Measurements from ENCODE around the gene EIF4H. TPM values are rescaled to one million over a fixed set of nuclear protein-coding genes. Genes with fewer than 3 reads are reported as not detected.

EIF4H gene
- total and polyA plus RNA-seq, 9 of the 15 experiments (the other 6 are each of a cell fraction or from before 2014, with no cell fraction given), result 11.0 to 435 (median 319) TPM

DNA sequence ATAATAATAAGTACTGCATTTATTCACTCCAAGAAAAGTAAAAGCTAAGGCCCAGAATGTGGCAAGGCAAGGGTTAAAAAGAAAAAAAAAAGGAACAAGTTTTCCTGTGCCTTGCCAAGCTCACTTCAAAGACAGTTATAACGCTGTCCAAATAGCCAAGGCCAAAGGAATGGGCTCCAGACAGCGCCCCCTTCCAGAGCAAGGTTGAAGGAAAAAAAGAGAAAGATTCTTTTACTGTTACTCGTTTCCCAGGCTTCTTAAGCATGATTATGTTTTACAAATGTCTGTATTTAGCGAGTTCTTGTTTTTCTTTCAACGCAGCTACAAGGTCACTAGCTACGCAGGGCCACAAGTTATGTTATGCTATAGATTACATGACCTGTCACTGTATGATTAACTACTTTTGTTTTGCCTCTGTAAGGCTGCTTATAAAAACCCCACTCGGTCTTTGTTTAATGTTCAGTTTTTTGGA, 9.1 kb upstream of the EIF4H start (continued):
- TF ChIP-seq, protein P1, sequence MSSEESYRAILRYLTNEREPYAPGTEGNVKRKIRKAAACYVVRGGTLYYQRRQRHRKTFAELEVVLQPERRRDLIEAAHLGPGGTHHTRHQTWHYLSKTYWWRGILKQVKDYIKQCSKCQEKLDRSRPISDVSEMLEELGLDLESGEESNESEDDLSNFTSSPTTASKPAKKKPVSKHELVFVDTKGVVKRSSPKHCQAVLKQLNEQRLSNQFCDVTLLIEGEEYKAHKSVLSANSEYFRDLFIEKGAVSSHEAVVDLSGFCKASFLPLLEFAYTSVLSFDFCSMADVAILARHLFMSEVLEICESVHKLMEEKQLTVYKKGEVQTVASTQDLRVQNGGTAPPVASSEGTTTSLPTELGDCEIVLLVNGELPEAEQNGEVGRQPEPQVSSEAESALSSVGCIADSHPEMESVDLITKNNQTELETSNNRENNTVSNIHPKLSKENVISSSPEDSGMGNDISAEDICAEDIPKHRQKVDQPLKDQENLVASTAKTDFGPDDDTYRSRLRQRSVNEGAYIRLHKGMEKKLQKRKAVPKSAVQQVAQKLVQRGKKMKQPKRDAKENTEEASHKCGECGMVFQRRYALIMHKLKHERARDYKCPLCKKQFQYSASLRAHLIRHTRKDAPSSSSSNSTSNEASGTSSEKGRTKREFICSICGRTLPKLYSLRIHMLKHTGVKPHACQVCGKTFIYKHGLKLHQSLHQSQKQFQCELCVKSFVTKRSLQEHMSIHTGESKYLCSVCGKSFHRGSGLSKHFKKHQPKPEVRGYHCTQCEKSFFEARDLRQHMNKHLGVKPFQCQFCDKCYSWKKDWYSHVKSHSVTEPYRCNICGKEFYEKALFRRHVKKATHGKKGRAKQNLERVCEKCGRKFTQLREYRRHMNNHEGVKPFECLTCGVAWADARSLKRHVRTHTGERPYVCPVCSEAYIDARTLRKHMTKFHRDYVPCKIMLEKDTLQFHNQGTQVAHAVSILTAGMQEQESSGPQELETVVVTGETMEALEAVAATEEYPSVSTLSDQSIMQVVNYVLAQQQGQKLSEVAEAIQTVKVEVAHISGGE (CRISPR knock-in tag; IDR thresholded peaks at IDR 0.05), result peak in 1 of 3 experiments; percentile 51; a peak in 1 of 6 replicates
- TF ChIP-seq, protein P2, sequence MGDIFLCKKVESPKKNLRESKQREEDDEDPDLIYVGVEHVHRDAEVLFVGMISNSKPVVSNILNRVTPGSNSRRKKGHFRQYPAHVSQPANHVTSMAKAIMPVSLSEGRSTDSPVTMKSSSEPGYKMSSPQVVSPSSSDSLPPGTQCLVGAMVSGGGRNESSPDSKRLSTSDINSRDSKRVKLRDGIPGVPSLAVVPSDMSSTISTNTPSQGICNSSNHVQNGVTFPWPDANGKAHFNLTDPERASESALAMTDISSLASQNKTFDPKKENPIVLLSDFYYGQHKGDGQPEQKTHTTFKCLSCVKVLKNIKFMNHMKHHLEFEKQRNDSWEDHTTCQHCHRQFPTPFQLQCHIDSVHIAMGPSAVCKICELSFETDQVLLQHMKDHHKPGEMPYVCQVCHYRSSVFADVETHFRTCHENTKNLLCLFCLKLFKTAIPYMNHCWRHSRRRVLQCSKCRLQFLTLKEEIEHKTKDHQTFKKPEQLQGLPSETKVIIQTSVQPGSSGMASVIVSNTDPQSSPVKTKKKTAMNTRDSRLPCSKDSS (IDR thresholded peaks at IDR 0.05; ENCODE audit: low read depth, partially characterized antibody), result no peak
- TF ChIP-seq ESRRA (IDR thresholded peaks at IDR 0.05; ENCODE audit: borderline replicate concordance, low read depth) (peak; percentile 94), RBM39 (optimal IDR thresholded peaks at IDR 0.05; ENCODE audit: low read depth, low read length) (no peak), MYNN (IDR thresholded peaks at IDR 0.05) (no peak), MYNN (CRISPR knock-in tag; IDR thresholded peaks at IDR 0.05) (no peak), POLR3A (IDR thresholded peaks at IDR 0.05; ENCODE audit: borderline replicate concordance, extremely low read depth, insufficient read depth, insufficient read length) (no peak), RAD21 (CRISPR knock-in tag; conservative IDR thresholded peaks at IDR 0.05 in 1 of 2, IDR thresholded peaks at IDR 0.05 in 1 of 2) (peak; percentile 15 to 47; a peak in 3 of 4 replicates), ZBED1 (IDR thresholded peaks at IDR 0.05) (no peak), HDAC8 (tag; IDR thresholded peaks at IDR 0.05) (no peak), ETS2 (tag; IDR thresholded peaks at IDR 0.05; ENCODE audit: borderline replicate concordance, poor library complexity, severe bottlenecking) (no peak), MAZ (CRISPR knock-in tag; conservative IDR thresholded peaks at IDR 0.05 in 1 of 2, IDR thresholded peaks at IDR 0.05 in 1 of 2) (peak in 1 of 2 experiments; percentile 45; a peak in 1 of 4 replicates)
- TF ChIP-seq, protein P3, sequence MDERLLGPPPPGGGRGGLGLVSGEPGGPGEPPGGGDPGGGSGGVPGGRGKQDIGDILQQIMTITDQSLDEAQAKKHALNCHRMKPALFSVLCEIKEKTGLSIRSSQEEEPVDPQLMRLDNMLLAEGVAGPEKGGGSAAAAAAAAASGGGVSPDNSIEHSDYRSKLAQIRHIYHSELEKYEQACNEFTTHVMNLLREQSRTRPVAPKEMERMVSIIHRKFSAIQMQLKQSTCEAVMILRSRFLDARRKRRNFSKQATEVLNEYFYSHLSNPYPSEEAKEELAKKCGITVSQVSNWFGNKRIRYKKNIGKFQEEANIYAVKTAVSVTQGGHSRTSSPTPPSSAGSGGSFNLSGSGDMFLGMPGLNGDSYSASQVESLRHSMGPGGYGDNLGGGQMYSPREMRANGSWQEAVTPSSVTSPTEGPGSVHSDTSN (CRISPR knock-in tag; IDR thresholded peaks at IDR 0.05; ENCODE audit: low read depth), result peak; percentile 43; the same call in 1 of the 2 replicates
- TF ChIP-seq, protein P3 (tag; conservative IDR thresholded peaks at IDR 0.05; ENCODE audit: low read depth), result peak; percentile 97
- TF ChIP-seq, protein P4, sequence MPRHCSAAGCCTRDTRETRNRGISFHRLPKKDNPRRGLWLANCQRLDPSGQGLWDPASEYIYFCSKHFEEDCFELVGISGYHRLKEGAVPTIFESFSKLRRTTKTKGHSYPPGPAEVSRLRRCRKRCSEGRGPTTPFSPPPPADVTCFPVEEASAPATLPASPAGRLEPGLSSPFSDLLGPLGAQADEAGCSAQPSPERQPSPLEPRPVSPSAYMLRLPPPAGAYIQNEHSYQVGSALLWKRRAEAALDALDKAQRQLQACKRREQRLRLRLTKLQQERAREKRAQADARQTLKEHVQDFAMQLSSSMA (CRISPR knock-in tag; IDR thresholded peaks at IDR 0.05), result no peak
- TF ChIP-seq, protein P5, sequence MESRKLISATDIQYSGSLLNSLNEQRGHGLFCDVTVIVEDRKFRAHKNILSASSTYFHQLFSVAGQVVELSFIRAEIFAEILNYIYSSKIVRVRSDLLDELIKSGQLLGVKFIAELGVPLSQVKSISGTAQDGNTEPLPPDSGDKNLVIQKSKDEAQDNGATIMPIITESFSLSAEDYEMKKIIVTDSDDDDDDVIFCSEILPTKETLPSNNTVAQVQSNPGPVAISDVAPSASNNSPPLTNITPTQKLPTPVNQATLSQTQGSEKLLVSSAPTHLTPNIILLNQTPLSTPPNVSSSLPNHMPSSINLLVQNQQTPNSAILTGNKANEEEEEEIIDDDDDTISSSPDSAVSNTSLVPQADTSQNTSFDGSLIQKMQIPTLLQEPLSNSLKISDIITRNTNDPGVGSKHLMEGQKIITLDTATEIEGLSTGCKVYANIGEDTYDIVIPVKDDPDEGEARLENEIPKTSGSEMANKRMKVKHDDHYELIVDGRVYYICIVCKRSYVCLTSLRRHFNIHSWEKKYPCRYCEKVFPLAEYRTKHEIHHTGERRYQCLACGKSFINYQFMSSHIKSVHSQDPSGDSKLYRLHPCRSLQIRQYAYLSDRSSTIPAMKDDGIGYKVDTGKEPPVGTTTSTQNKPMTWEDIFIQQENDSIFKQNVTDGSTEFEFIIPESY (CRISPR knock-in tag; IDR thresholded peaks at IDR 0.05), result no peak

Data from K562 (cell line).